Measurements from ENCODE around the gene ADPRM. TPM values are rescaled to one million over a fixed set of nuclear protein-coding genes. Genes with fewer than 3 reads are reported as not detected.

Gene ADPRM
- total RNA-seq: 10 to 100 TPM; 10.0 to 11.5 TPM

- H3K36me3 Mint-ChIP-seq: peaks cover 22 to 33% of the 10 kb centered on the region in 2 donors
- peak; percentile 98 for ATAC-seq
- no peaks in the 10 kb centered on the region for H3K9me3 Mint-ChIP-seq
- DNase-seq (ENCODE audit: low spot score in 2 of 2): peak; percentile 85 to 91
- H3K27ac Mint-ChIP-seq: peak within 1 kb of the TSS; percentile 91 to 94
These were observed at the start of gene ADPRM, which contains the start of gene SCO1 for GRCh38 chr17:10697092-10698081. ADPRM (plus strand) TSS chr17:10697594; CDS start chr17:10704927, 7,333 bp downstream. SCO1 (minus strand) TSS chr17:10697533; CDS start chr17:10697507, 26 bp downstream.

- DNase-seq (ENCODE audit: low spot score in 2 of 2) (no peak), ATAC-seq (no peak)
- Mint-ChIP-seq H3K36me3 (no peaks in the 10 kb centered on the region), H3K9me3 (no peaks in the 10 kb centered on the region), H3K27ac (peak overlapping the region in 1 of 2 donors; percentile 7)
These were observed 49.0 kb upstream of the ADPRM start for GRCh38 chr17:10648381-10648780.

- H3K36me3 Mint-ChIP-seq: no peaks in the 10 kb centered on the region
- no peaks in the 10 kb centered on the region for H3K9me3 Mint-ChIP-seq
These were observed 48.4 kb upstream of the ADPRM start for GRCh38 chr17:10648956-10649355.

GRCh38 chr17:10649602-10650001 is 47.8 kb upstream of the ADPRM start:
- no peaks in the 10 kb centered on the region for H3K9me3 Mint-ChIP-seq
- H3K36me3 Mint-ChIP-seq: no peaks in the 10 kb centered on the region
- no peak for DNase-seq (ENCODE audit: low spot score in 2 of 2)
- H3K27ac Mint-ChIP-seq: no peak overlapping the region
- ATAC-seq: no peak

More at GRCh38 chr17:10648956-10649355, 48.4 kb upstream of the ADPRM start:
- no peak overlapping the region for H3K27ac Mint-ChIP-seq
- DNase-seq (ENCODE audit: low spot score in 2 of 2) (no peak), ATAC-seq (no peak)

GRCh38 chr17:10651927-10652326 is 45.5 kb upstream of the ADPRM start:
- no peak for DNase-seq (ENCODE audit: low spot score in 2 of 2)

GRCh38 chr17:10652984-10653659 is 44.3 kb upstream of the ADPRM start:
- Mint-ChIP-seq H3K27ac (peak overlapping the region; percentile 46 to 70), H3K36me3 (no peaks in the 10 kb centered on the region), H3K9me3 (no peaks in the 10 kb centered on the region)
- DNase-seq (ENCODE audit: low spot score in 2 of 2) (no peak), ATAC-seq (peak; percentile 87 to 91)

More at GRCh38 chr17:10651927-10652326, 45.5 kb upstream of the ADPRM start:
- no peak for ATAC-seq
- no peaks in the 10 kb centered on the region for H3K36me3 Mint-ChIP-seq
- H3K27ac Mint-ChIP-seq: peak overlapping the region; percentile 46 to 48
- no peaks in the 10 kb centered on the region for H3K9me3 Mint-ChIP-seq

GRCh38 chr17:10653987-10654386 is 43.4 kb upstream of the ADPRM start:
- Mint-ChIP-seq H3K36me3 (no peaks in the 10 kb centered on the region), H3K9me3 (no peaks in the 10 kb centered on the region), H3K27ac (peak overlapping the region; percentile 1 to 46)
- DNase-seq (ENCODE audit: low spot score in 2 of 2) (no peak), ATAC-seq (no peak)

- no peak for ATAC-seq
- Mint-ChIP-seq H3K9me3 (no peaks in the 10 kb centered on the region), H3K27ac (no peak within 1 kb of the TSS), H3K36me3 (no peaks in the 10 kb centered on the region)
- DNase-seq (ENCODE audit: low spot score in 2 of 2): no peak
These were observed 40.2 kb upstream of the ADPRM start, which contains the start of gene MYH3 for GRCh38 chr17:10657148-10657547. MYH3 (minus strand) TSS chr17:10657309; CDS start chr17:10655064, 2,245 bp downstream.

GRCh38 chr17:10657879-10658278 is 39.5 kb upstream of the ADPRM start:
- no peak overlapping the region for H3K27ac Mint-ChIP-seq
- H3K9me3 Mint-ChIP-seq: no peaks in the 10 kb centered on the region
- DNase-seq (ENCODE audit: low spot score in 2 of 2) (no peak), ATAC-seq (no peak)
- H3K36me3 Mint-ChIP-seq: no peaks in the 10 kb centered on the region

- Mint-ChIP-seq H3K36me3 (peaks cover 0 to 7% of the 10 kb centered on the region in 2 donors), H3K9me3 (no peaks in the 10 kb centered on the region), H3K27ac (no peak overlapping the region)
- DNase-seq (ENCODE audit: low spot score in 2 of 2) (no peak), ATAC-seq (no peak)
These were observed 36.0 kb upstream of the ADPRM start for GRCh38 chr17:10661437-10661836.

- Mint-ChIP-seq H3K27ac (peak overlapping the region in 1 of 2 donors; percentile 84), H3K9me3 (no peaks in the 10 kb centered on the region), H3K36me3 (peaks cover 0 to 7% of the 10 kb centered on the region in 2 donors)
- DNase-seq (ENCODE audit: low spot score in 2 of 2): no peak
- no peak for ATAC-seq
These were observed 34.2 kb upstream of the ADPRM start for GRCh38 chr17:10663231-10663630.

GRCh38 chr17:10664571-10664970 is 32.8 kb upstream of the ADPRM start:
- DNase-seq (ENCODE audit: low spot score in 2 of 2): no peak
- H3K36me3 Mint-ChIP-seq: peaks cover 0 to 7% of the 10 kb centered on the region in 2 donors
- peak overlapping the region in 1 of 2 donors; percentile 45 for H3K27ac Mint-ChIP-seq
- no peak for ATAC-seq
- no peaks in the 10 kb centered on the region for H3K9me3 Mint-ChIP-seq

- DNase-seq (ENCODE audit: low spot score in 2 of 2): no peak
- H3K9me3 Mint-ChIP-seq: no peaks in the 10 kb centered on the region
- peaks cover 0 to 7% of the 10 kb centered on the region in 2 donors for H3K36me3 Mint-ChIP-seq
- no peak for ATAC-seq
- no peak overlapping the region for H3K27ac Mint-ChIP-seq
These were observed 30.5 kb upstream of the ADPRM start for GRCh38 chr17:10666906-10667305.

- H3K9me3 Mint-ChIP-seq: no peaks in the 10 kb centered on the region
- peaks cover 0 to 7% of the 10 kb centered on the region in 2 donors for H3K36me3 Mint-ChIP-seq
- DNase-seq (ENCODE audit: low spot score in 2 of 2) (no peak), ATAC-seq (no peak)
- no peak overlapping the region for H3K27ac Mint-ChIP-seq
These were observed 28.6 kb upstream of the ADPRM start for GRCh38 chr17:10668775-10669174.

- Mint-ChIP-seq H3K9me3 (no peaks in the 10 kb centered on the region), H3K36me3 (peaks cover 0 to 4% of the 10 kb centered on the region in 2 donors), H3K27ac (no peak overlapping the region)
- ATAC-seq (no peak), DNase-seq (ENCODE audit: low spot score in 2 of 2) (no peak)
These were observed 24.1 kb upstream of the ADPRM start for GRCh38 chr17:10673312-10673711.

GRCh38 chr17:10674704-10675103 is 22.7 kb upstream of the ADPRM start:
- H3K27ac Mint-ChIP-seq: no peak overlapping the region
- H3K36me3 Mint-ChIP-seq: peaks cover 4 to 5% of the 10 kb centered on the region in 2 donors
- no peak for ATAC-seq
- no peak for DNase-seq (ENCODE audit: low spot score in 2 of 2)
- no peaks in the 10 kb centered on the region for H3K9me3 Mint-ChIP-seq

Measured in activated naive CD4-positive, alpha-beta T cell treated with anti-CD3 and anti-CD28 coated beads, Interleukin-2, amount 50 U/mL, for 72 hours (primary cell).